Hindlimb muscle (tissue), 1 donor: Measurements from ENCODE around the gene CYSRT1. TPM values are rescaled to one million over a fixed set of nuclear protein-coding genes. Genes with fewer than 3 reads are reported as not detected.
"Not testable (repeated sequence)": the region's sequence is repeated elsewhere in the genome, so short reads cannot be mapped to it uniquely, and the experiment has no call there.

Experiments used
- DNase-seq: peaks from one replicate; pipeline ENCODE4 v3.0.0-alpha.2; 2013
- polyA plus RNA-seq: library from polyadenylated mRNA; unstranded; fragments of 120-200 nt; gene quantifications from one replicate; pipeline ENCODE4 v1.2.1, GENCODE V29; 2013; ENCODE audit not compliant: insufficient read length

CYSRT1 gene
- polyA plus RNA-seq, 1 donor: 2.5 TPM

- no peak for DNase-seq
Measured at GRCh38 chr9:137237759-137238726, 13.1 kb downstream of the CYSRT1 start.

GRCh38 chr9:137239541-137240200 is 14.7 kb downstream of the CYSRT1 start:
- DNase-seq: not testable (repeated sequence)

- DNase-seq: peak; percentile 84
Measured at GRCh38 chr9:137240318-137240840, 15.4 kb downstream of the CYSRT1 start.

- DNase-seq: peak; percentile 100
Measured at GRCh38 chr9:137240841-137241489, 16.0 kb downstream of the CYSRT1 start, which contains the start of gene TUBB4B. TUBB4B (plus strand) TSS chr9:137241287; CDS start chr9:137241361, 74 bp downstream.

- no peak for DNase-seq
Measured at GRCh38 chr9:137241490-137242268, 16.7 kb downstream of the CYSRT1 start.

GRCh38 chr9:137242269-137243203 is 17.6 kb downstream of the CYSRT1 start:
- DNase-seq: no peak

- not testable (repeated sequence) for DNase-seq
Measured at GRCh38 chr9:137243266-137243625, 18.3 kb downstream of the CYSRT1 start.

GRCh38 chr9:137243626-137244485 is 18.9 kb downstream of the CYSRT1 start:
- no peak for DNase-seq

GRCh38 chr9:137244486-137245449 is 19.8 kb downstream of the CYSRT1 start:
- no peak for DNase-seq

GRCh38 chr9:137245450-137246421 is 20.8 kb downstream of the CYSRT1 start:
- DNase-seq: no peak

- DNase-seq: no peak
Measured at GRCh38 chr9:137247135-137247915, 22.4 kb downstream of the CYSRT1 start.

GRCh38 chr9:137247916-137248175 is 22.9 kb downstream of the CYSRT1 start:
- no peak for DNase-seq

- DNase-seq: no peak
Measured at GRCh38 chr9:137250329-137251193, 25.6 kb downstream of the CYSRT1 start.

GRCh38 chr9:137251194-137251461 is 26.2 kb downstream of the CYSRT1 start, which contains the start of gene STPG3:
STPG3 (plus strand) TSS chr9:137251286; CDS start chr9:137251287, 1 bp downstream.
- DNase-seq: no peak

GRCh38 chr9:137251490-137252268 is 26.7 kb downstream of the CYSRT1 start:
- DNase-seq: no peak
